ENCODE measurements around the gene PLCL2.

PLCL2 gene

GRCh38 chr3:16865335-16865734, 19.4 kb upstream of the PLCL2 start:
- DNase-seq (ENCODE audit: low spot score): no peak

DNA sequence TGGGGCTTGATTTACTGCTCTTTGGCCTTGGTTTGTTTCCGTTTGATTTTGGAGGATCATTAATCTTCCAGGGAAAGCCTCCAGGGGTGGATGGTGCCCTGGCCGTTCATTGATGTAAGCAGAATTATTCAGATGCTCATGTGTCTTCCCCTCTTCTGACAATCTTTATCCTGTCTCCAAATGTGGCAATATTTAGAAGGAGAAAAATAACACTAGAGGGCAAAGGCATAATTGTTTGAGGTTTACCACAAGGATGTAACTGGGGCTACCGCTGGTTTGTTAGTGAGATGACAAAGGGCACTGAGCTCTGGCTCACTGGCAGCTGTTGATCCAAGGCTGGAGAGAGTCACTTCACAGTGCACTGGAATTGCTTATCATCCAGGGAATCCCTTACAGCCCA, 18.2 kb upstream of the PLCL2 start:
- DNase-seq (ENCODE audit: low spot score): peak; percentile 30

DNA sequence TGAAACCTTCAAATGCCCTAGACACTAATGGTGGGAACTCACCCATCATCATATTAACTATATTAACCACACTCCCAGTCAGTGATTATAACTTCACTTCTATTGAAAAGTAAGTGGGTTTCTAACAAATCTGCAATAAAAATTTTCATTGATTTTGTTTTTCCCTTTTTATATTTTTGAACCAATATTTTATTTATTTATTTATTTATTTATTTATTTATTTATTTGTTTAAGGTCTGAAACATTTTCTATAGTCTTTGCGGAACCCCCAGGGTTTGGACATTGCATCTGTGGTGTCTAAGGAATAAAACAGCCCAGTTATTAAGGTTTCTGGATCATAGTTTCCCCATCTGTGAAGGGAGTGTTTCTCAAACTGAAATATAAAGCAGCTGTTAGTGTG, 16.2 kb upstream of the PLCL2 start:
- no peak for DNase-seq (ENCODE audit: low spot score)

GRCh38 chr3:16869261-16870005, 15.3 kb upstream of the PLCL2 start:
- DNase-seq (ENCODE audit: low spot score): no peak

- no peak for DNase-seq (ENCODE audit: low spot score)
These were observed 12.6 kb upstream of the PLCL2 start for GRCh38 chr3:16871915-16872842.

- no peak for DNase-seq (ENCODE audit: low spot score)
These were observed 10.9 kb upstream of the PLCL2 start for GRCh38 chr3:16873872-16874271.

- no peak for DNase-seq (ENCODE audit: low spot score)
These were observed 8.7 kb upstream of the PLCL2 start for GRCh38 chr3:16875876-16876550.

- DNase-seq (ENCODE audit: low spot score): no peak
These were observed 7.2 kb upstream of the PLCL2 start for GRCh38 chr3:16877505-16877904.

GRCh38 chr3:16877911-16878310, 6.8 kb upstream of the PLCL2 start:
- DNase-seq (ENCODE audit: low spot score): no peak

GRCh38 chr3:16881896-16882630, 2.7 kb upstream of the PLCL2 start:
- no peak for DNase-seq (ENCODE audit: low spot score)

DNA sequence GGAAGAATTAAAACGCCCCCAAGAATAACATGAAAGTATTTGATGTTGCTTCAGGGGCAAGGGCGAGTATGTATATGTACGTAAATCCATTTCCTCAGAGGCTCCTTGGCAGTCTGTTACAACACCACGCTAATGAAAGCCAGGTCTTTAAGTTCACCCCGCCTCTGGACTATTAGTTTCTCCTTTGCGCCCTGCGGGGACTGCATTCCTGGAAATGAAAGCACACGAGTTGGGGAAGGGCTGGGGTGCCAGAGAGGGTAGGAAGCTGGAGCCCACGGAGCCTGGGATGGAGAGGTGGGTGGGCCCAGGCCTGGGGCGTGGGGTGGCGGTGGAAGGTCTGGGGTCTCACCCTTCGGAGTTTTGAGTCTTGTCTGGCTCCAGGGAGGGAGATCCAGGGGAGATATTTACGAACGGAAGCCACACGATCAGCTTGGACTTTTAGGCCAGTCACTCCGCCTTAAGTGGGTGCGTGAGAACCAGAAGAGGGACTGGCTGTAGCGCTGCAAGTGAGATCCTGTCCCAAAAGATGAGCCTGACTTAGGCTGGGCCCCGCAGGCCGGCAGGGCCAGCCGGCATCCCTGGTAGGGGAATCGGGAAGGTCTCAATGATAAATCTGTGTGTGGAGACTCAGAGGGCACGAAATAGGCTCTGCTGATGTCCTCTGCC, 1.6 kb upstream of the PLCL2 start:
- DNase-seq (ENCODE audit: low spot score): no peak

DNA sequence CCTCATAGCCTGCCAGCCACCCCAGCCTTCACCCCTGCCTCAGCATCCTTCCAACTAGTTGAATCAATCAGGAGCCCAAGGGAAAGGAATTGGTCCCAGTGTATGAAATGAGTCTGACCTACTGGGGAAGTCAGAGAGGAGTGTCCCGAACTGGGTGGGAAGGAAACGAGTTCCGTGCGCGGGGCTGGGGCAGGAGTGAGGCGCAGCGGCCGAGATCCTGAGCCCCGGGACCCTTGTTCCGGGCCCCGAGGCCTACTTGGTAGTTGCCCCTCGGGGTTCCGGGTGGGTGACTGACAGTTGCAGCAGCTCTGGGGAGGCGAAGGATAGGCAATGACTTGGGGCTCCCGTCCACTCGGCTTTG, 1.1 kb upstream of the PLCL2 start:
- DNase-seq (ENCODE audit: low spot score): no peak

DNA sequence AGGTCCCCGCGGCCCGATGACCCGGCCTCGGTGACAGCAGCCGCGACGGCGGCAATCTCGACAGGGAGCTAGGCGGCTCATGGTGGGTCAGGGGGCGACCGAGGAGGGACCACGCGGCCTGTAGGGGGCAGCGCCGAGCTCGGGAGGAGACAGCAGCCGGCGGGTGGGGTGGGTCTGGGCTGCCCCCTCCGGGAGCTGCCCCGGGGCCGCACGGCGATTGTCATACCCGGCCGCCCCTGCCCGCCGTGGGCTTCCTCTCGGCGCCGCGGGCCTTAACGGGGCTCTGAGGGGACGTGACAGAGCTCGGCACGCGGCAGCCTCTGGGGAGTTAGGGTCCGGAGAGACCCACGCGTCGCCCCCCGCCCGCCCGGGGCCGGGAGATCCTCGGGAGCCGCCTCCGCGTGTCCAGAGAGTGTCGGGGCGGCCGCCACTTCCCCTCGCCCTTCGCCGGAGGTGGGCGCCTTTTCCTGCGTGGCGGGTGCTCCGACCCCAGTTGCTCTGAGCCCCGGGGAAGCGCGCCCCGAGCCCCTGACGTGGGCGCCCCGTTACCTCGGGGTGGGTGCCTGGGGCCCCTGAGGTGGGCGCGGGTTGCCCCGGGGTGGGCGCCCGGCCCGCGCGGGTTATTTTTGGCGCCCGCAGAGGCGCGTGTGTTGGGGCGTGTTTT, 539 bp upstream of the PLCL2 start:
- no peak for DNase-seq (ENCODE audit: low spot score)

GRCh38 chr3:16885593-16886302, 993 bp downstream of the PLCL2 start:
- no peak for DNase-seq (ENCODE audit: low spot score)

- DNase-seq (ENCODE audit: low spot score): no peak
These were observed 1.5 kb downstream of the PLCL2 start for GRCh38 chr3:16886303-16886683.

DNA sequence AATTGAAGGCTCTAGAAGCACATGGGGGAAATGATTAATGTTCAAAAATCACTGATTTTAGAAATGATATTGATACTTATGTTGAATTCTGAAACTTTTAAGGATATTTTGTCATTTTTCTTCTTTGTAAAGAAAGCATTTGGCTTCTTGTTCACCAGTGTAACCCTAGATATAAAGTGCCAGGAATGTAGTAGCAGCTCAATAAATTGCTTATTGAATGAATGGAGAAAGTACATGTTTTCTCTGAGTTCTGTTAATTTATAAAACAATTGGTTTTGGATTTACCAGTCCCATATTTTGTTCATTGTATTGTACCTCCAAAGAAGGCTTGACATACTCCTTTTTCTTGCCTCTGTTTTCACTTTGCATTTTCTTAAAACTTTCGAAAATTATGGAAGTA, 2.4 kb downstream of the PLCL2 start:
- no peak for DNase-seq (ENCODE audit: low spot score)

DNA sequence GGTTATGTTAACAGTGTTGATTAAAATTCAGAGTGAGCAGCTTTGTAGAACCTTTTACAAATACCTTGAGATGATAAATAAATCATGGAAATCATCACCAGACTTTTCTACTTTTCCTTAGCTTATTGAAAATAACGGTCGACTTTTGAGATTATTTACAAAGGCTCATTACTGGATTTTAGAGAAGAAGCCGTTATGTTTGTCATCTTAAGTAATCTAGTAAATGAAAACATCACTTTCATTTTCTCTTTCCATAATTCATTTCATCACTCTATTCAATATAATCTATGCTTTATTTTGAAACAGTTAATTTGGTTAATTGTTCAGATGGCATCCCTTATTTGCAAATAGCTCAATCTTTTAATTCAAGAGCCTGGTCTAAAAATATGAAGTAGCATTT, 3.6 kb downstream of the PLCL2 start:
- no peak for DNase-seq (ENCODE audit: low spot score)

DNA sequence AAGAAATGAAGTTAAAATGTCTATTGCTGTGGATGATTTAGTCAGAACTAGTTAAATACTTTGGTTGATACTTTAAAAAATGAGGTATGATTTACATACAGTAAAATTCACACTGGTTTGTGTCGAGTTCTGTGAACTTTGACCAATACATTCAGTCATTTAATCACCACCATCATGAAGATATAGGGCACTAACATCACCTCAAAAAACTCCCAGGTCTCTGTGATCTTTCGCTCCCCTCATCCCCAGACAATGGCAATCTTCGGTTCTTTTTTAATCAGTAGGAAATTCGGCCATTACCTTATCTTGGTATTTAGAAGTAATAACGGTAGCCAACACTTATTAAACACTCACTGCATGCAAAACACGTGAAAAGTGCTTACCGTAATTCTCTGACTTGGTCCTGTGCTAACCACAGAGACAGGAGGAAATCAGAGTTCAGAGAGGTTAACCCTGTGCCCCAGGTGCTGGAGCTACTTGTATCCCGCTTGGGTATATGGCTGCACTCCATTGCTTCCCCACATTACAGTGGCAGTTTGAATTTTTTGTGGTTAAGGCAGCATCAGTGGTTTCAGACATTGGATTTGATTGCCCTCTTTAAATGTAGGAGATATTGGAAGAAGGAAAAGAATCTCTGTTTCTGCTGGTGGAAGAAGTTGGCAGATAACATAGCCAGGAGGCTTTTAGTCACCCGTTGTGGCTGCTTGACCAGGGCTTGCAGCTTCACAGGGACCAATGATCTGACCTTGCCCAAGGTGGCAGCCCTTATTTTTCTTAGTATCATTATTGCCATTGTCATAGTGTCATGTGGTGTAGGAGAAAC, 4.2 kb downstream of the PLCL2 start:
- DNase-seq (ENCODE audit: low spot score): no peak

- no peak for DNase-seq (ENCODE audit: low spot score)
These were observed 6.0 kb downstream of the PLCL2 start for GRCh38 chr3:16890597-16891333.
